K562 (cell line): ENCODE results near the gene ZAP70.

ENCODE experiments used
- CBFB ChIP-seq: sonication (generic); formaldehyde crosslinking; IDR thresholded peaks from 2 replicates; pipeline ENCODE4 v1.4.0; 2020; ENCODE audit warnings: mild to moderate bottlenecking, missing genetic modification reagents
- CREM ChIP-seq: IDR thresholded peaks from 2 replicates; pipeline ENCODE4 v1.6.1; 2014; ENCODE audit warnings: antibody characterized with exemption, low read depth
- FIP1L1 ChIP-seq: fragments of 200-400 bp; formaldehyde crosslinking; IDR thresholded peaks from 2 replicates; pipeline ENCODE4 v1.6.1; 2018; ENCODE audit warnings: mild to moderate bottlenecking, low read depth, low read length; ENCODE audit not compliant: poor library complexity, severe bottlenecking
- GABPA ChIP-seq: fragments of 200-800 bp; sonication (Bioruptor generic); conservative IDR thresholded peaks from 2 replicates; pipeline ENCODE4 v1.6.1; 2016; ENCODE audit warnings: low read depth, missing genetic modification characterization, missing compliant biosample characterization
- POLR2A ChIP-seq: fragments of 450-650 bp; conservative IDR thresholded peaks from 2 replicates; pipeline ENCODE4 v1.6.1; 2016
- SETDB1 ChIP-seq: IDR thresholded peaks from one replicate; pipeline ENCODE4 v1.6.1; 2012; ENCODE audit warnings: low read length, control low read depth, inconsistent platforms
- TF ChIP-seq, protein P1 (sequence below): fragments of 250-450 bp; sonication (Bioruptor Pico); IDR thresholded peaks from 2 replicates; pipeline ENCODE4 v1.5.0; 2020; ENCODE audit warnings: mild to moderate bottlenecking, borderline replicate concordance
- TF ChIP-seq, protein P2 (sequence below): sonication (generic); formaldehyde crosslinking; IDR thresholded peaks from 2 replicates; pipeline ENCODE4 v1.5.0; 2020; ENCODE audit warnings: missing genetic modification reagents
- TF ChIP-seq, protein P3 (sequence below), 3 experiments: IDR thresholded peaks in 2 of 3; conservative IDR thresholded peaks in 1 of 3; 2 replicates each; pipeline ENCODE4 v1.5.1; 2011 to 2012; ENCODE audit warnings: low read length in 3 of 3, mild to moderate bottlenecking in 3 of 3, control low read depth in 2 of 3, improper control_type of control experiment in 1 of 3, inconsistent platforms in 1 of 3, low read depth in 1 of 3, mixed read lengths in 1 of 3, moderate library complexity in 1 of 3; ENCODE audit not compliant: insufficient read depth in 2 of 3

DNA sequence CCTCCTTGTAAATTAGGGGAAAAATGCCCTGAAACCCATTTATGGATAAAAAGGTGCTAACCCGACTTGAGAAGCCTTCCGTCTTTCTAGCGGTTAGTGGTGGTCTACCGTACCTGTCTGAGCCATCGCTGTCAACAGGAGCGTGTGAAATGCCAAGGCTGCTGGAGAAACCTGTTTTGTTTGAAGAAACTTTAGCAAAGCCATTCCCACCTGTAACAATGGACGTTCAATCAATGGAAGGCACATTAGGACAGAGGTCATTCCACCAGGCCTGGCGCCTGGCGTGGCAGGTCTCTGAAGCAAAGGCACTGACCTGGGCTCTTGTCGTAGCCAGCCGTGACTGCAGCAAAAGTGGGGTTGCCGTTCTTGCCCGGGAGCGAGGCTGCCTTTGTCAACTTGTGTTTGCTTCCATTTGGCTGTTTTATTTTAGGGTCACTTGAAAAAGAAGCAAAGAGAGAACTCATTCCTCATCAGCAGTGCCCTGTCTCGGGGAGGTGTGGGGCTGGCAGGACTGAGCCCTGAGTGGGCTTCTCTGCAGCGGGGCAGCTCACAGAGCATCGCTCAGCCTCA is 47.2 kb downstream of the ZAP70 start:
- TF ChIP-seq, protein P1, sequence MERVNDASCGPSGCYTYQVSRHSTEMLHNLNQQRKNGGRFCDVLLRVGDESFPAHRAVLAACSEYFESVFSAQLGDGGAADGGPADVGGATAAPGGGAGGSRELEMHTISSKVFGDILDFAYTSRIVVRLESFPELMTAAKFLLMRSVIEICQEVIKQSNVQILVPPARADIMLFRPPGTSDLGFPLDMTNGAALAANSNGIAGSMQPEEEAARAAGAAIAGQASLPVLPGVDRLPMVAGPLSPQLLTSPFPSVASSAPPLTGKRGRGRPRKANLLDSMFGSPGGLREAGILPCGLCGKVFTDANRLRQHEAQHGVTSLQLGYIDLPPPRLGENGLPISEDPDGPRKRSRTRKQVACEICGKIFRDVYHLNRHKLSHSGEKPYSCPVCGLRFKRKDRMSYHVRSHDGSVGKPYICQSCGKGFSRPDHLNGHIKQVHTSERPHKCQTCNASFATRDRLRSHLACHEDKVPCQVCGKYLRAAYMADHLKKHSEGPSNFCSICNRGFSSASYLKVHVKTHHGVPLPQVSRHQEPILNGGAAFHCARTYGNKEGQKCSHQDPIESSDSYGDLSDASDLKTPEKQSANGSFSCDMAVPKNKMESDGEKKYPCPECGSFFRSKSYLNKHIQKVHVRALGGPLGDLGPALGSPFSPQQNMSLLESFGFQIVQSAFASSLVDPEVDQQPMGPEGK (CRISPR knock-in tag) = no peak
- TF ChIP-seq GABPA (no peak), POLR2A (no peak), SETDB1 (no peak), CBFB (CRISPR knock-in tag) (no peak), FIP1L1 (no peak), CREM (no peak)
- TF ChIP-seq, protein P2, sequence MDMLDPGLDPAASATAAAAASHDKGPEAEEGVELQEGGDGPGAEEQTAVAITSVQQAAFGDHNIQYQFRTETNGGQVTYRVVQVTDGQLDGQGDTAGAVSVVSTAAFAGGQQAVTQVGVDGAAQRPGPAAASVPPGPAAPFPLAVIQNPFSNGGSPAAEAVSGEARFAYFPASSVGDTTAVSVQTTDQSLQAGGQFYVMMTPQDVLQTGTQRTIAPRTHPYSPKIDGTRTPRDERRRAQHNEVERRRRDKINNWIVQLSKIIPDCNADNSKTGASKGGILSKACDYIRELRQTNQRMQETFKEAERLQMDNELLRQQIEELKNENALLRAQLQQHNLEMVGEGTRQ (CRISPR knock-in tag) = no peak
- TF ChIP-seq, protein P3, sequence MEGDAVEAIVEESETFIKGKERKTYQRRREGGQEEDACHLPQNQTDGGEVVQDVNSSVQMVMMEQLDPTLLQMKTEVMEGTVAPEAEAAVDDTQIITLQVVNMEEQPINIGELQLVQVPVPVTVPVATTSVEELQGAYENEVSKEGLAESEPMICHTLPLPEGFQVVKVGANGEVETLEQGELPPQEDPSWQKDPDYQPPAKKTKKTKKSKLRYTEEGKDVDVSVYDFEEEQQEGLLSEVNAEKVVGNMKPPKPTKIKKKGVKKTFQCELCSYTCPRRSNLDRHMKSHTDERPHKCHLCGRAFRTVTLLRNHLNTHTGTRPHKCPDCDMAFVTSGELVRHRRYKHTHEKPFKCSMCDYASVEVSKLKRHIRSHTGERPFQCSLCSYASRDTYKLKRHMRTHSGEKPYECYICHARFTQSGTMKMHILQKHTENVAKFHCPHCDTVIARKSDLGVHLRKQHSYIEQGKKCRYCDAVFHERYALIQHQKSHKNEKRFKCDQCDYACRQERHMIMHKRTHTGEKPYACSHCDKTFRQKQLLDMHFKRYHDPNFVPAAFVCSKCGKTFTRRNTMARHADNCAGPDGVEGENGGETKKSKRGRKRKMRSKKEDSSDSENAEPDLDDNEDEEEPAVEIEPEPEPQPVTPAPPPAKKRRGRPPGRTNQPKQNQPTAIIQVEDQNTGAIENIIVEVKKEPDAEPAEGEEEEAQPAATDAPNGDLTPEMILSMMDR (IDR thresholded peaks at IDR 0.05 in 2 of 3, conservative IDR thresholded peaks at IDR 0.05 in 1 of 3; ENCODE audit: insufficient read depth in 2 of 3, low read depth in 1 of 3, low read length in 3 of 3) = no peak
